ENCODE measurements around the gene TPSD1. TPM values are rescaled to one million over a fixed set of nuclear protein-coding genes. Genes with fewer than 3 reads are reported as not detected.
A peak's percentile ranks its signal among the peaks of the same experiment; 100 is the strongest.

TPSD1 gene
- total RNA-seq, 1 experiment from 2014 or later: 0.26 TPM

GRCh38 chr16:1287982-1288670 lies 32.3 kb downstream of the TPSD1 start:
- no peak for DNase-seq (ENCODE audit: low read depth, low spot score)
- H3K27me3 ChIP-seq (ENCODE audit: control insufficient read depth, insufficient read depth, low read length): no peaks in the 10 kb centered on the region
- TF ChIP-seq CTCF (IDR thresholded peaks at IDR 0.05): no peak
- no peak for TF ChIP-seq REST (IDR thresholded peaks at IDR 0.05; ENCODE audit: insufficient read depth in 1 of 2, low read depth in 2 of 2, low read length in 1 of 2)
- TF ChIP-seq TCF7L2 (IDR thresholded peaks at IDR 0.05; ENCODE audit: low read depth, low read length): no peak
- no peak for TF ChIP-seq POLR2AphosphoS5 (IDR thresholded peaks at IDR 0.05; ENCODE audit: low read depth, low read length)
- TF ChIP-seq SIN3A (IDR thresholded peaks at IDR 0.05; ENCODE audit: borderline replicate concordance, insufficient read depth, low read depth, low read length): no peak
- in situ Hi-C loops (cut with HindIII; ENCODE audit: low pct_unique_long_range_greater_than_20kb, low sequenced_read_pairs) (no loop called here), intact Hi-C loops (cut with micrococcal nuclease; ENCODE audit: unreplicated experiment) (no loop called here)
- ChIA-PET POLR2A (no interaction called here), CTCF (no interaction called here)
- H3K4me1 ChIP-seq (ENCODE audit: control insufficient read depth, insufficient read depth, low read length): peaks cover 10% of the 10 kb centered on the region; the same call in 1 of the 2 replicates
- no peaks in the 10 kb centered on the region for H3K36me3 ChIP-seq (ENCODE audit: control insufficient read depth, insufficient read depth, low read length)
- no peak for ATAC-seq
- no peak overlapping the region for H3K27ac ChIP-seq (ENCODE audit: low read length)
- H3K9me3 ChIP-seq (ENCODE audit: control insufficient read depth, insufficient read depth, low read depth, low read length): no peaks in the 10 kb centered on the region
- BruUV-seq (replicated peaks): no TSS peak
- H3K4me3 ChIP-seq (ENCODE audit: low read depth in 2 of 2, low read length in 2 of 2): no peak overlapping the region

- H3K9me3 ChIP-seq (ENCODE audit: control insufficient read depth, insufficient read depth, low read depth, low read length): no peaks in the 10 kb centered on the region
- no peaks in the 10 kb centered on the region for H3K36me3 ChIP-seq (ENCODE audit: control insufficient read depth, insufficient read depth, low read length)
- in situ Hi-C loops (cut with HindIII; ENCODE audit: low pct_unique_long_range_greater_than_20kb, low sequenced_read_pairs): no loop called here
- peaks cover 10% of the 10 kb centered on the region; the same call in 1 of the 2 replicates for H3K4me1 ChIP-seq (ENCODE audit: control insufficient read depth, insufficient read depth, low read length)
- CTCF ChIA-PET: no interaction called here
- no peak for DNase-seq (ENCODE audit: low read depth, low spot score)
- H3K4me3 ChIP-seq (ENCODE audit: low read depth in 2 of 2, low read length in 2 of 2): no peak overlapping the region
- intact Hi-C loops (cut with micrococcal nuclease; ENCODE audit: unreplicated experiment): no loop called here
- H3K27me3 ChIP-seq (ENCODE audit: control insufficient read depth, insufficient read depth, low read length): no peaks in the 10 kb centered on the region
- H3K27ac ChIP-seq (ENCODE audit: low read length): no peak overlapping the region
- BruUV-seq (replicated peaks): no TSS peak
- ATAC-seq: peak; percentile 18; the same call in 1 of the 2 replicates
- POLR2A ChIA-PET: no interaction called here
- no peak for TF ChIP-seq SIN3A (IDR thresholded peaks at IDR 0.05; ENCODE audit: borderline replicate concordance, insufficient read depth, low read depth, low read length)
- TF ChIP-seq REST (IDR thresholded peaks at IDR 0.05; ENCODE audit: insufficient read depth in 1 of 2, low read depth in 2 of 2, low read length in 1 of 2): no peak
- no peak for TF ChIP-seq TCF7L2 (IDR thresholded peaks at IDR 0.05; ENCODE audit: low read depth, low read length)
- TF ChIP-seq POLR2AphosphoS5 (IDR thresholded peaks at IDR 0.05; ENCODE audit: low read depth, low read length): no peak
These were observed 33.1 kb downstream of the TPSD1 start for GRCh38 chr16:1288813-1289476.

Measured in Panc1 (cell line).